GM23248 (cell line): ENCODE data around the gene PPP1R13B.

Source experiments
- EZH2 ChIP-seq: fragments of 200-600 bp; sonication (generic); IDR thresholded peaks from 2 replicates; pipeline ENCODE4 v1.6.1; 2018; ENCODE audit warnings: antibody characterized with exemption, mild to moderate bottlenecking; ENCODE audit not compliant: insufficient read depth, poor library complexity, severe bottlenecking
- EZH2phosphoT487 ChIP-seq: fragments of 200-600 bp; sonication (generic); IDR thresholded peaks from 2 replicates; pipeline ENCODE4 v1.6.1; 2018; ENCODE audit warnings: antibody characterized with exemption, moderate library complexity, mild to moderate bottlenecking, low read depth; ENCODE audit not compliant: insufficient read depth

DNA sequence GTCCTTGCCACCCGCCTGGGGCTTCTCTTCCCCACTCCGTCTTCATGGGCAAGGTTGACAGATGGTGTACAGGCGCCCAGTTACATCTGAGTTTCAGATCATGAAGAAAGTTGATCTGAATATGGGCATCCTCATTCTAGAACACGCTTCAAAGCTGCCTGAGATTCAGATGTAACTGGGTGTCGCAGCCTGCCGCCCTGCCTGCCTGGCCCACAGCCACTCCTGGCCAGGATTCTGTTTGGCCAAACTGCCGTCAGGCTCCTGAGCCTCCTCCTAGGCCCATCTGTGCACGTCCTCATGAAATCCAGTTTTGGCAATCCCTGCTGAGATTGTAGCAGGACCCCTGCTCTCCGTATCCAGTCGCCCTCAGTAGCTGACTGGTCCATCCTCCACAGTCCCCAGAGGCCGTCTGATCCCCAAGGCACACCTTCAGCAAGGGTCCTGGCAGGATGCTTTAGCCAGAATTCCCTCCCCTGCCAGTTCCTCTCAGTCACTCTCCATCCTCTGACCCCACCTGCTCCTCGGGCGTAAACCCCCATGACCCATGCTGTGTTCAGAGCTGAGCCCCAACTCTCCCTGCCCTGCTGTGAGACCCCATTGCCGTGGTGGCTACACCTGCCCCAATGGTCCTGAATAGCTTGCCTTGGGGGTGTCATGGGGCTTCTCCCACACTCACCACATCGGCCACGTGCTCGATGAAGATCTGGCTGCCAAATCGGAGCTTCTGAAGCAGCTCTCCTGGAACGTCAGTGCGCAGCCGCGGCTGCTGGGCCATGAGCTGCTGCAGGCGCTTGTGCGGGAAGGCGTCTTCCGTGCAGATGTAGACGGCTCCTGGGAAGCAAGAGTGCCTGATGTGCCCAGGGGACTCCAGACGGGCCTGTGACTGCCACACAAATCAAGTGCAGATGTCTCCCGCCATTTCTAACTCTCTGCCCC lies 144.6 kb downstream of the PPP1R13B start:
- no peak for TF ChIP-seq EZH2
- TF ChIP-seq EZH2phosphoT487, result no peak
